HG03196 (cell line): ENCODE results near the gene AP2A1.

ENCODE experiments used
- ATAC-seq: cut with Tn5 transposase; IDR thresholded peaks from one replicate; pipeline ENCODE4 v1.9.1; 2021; ENCODE audit not compliant: unreplicated experiment

The AP2A1 gene

DNA sequence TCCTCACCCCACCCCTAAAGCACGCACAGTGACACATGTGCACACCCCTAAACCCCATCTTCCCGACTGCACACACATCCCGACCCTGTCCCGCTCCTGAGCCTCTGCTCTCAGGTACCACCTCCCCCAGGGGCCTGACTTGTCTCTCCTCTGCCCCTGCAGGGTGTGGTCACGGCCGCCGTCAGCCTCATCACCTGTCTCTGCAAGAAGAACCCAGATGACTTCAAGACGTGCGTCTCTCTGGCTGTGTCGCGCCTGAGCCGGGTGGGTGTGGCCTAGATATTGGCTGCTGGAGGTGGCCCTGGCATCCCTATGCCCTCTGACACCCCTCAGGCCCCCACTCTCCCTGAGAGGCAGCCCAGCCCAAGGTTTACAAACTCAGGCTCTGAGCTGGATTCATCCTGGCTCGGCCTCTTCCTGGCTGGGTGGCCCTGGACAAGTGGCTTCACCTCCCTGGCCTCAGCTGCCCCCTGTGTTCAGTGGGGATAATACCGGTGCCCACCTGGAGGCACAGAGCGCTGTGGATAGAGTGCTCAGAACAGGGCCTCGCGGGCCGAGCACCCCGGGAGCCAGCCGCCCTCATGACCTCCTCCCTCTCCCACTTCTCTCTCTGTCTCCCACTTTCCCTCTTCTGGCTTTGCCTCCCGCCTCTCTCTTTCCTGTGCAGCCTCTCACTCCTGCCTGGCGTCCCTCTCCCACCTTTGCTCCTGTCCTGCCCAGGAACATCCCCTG lies 26.2 kb downstream of the AP2A1 start:
- ATAC-seq = no peak

DNA sequence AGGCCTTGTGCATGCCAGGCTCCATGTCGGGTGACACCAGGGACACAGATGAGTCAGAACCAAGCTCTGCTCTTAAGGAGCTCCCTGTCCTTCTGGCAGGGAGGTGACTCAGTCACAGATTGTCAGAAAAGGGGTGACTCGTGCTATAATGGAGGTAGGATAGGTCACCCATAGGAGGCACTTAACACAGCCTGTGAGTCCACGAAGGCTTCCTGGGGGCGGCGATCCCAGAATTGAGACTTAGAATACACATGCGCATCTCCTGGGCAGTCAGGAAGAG lies 26.7 kb downstream of the AP2A1 start:
- ATAC-seq = no peak

DNA sequence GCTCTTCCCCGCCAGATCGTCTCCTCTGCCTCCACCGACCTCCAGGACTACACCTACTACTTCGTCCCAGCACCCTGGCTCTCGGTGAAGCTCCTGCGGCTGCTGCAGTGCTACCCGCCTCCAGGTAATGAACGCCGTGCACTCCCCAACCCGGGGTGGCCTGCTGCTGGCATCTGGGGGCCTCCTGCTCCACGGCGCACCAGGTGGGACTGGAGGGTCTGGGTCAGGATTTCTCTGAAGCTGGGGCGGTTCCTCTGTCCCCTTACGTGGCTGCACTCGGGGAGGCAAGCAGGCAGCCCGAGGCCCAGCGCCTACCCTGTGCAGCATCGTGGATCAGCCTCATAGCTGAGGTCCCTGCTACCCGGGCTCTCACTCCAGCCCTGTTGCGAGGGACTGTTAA lies 28.8 kb downstream of the AP2A1 start:
- ATAC-seq = no peak

DNA sequence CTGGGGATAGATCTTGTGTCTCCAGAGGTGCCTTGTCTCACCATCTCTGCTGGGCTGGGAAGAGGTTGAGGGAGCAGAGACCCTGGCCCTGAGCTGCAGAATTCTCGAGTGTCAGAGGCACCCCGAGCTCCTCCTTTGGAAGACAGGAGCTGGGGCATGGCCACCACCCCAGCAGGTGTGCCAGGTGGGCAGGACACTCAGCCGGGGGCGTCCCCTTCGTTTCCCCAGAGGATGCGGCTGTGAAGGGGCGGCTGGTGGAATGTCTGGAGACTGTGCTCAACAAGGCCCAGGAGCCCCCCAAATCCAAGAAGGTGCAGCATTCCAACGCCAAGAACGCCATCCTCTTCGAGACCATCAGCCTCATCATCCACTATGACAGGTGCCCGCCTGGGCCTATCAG lies 31.8 kb downstream of the AP2A1 start:
- no peak for ATAC-seq

DNA sequence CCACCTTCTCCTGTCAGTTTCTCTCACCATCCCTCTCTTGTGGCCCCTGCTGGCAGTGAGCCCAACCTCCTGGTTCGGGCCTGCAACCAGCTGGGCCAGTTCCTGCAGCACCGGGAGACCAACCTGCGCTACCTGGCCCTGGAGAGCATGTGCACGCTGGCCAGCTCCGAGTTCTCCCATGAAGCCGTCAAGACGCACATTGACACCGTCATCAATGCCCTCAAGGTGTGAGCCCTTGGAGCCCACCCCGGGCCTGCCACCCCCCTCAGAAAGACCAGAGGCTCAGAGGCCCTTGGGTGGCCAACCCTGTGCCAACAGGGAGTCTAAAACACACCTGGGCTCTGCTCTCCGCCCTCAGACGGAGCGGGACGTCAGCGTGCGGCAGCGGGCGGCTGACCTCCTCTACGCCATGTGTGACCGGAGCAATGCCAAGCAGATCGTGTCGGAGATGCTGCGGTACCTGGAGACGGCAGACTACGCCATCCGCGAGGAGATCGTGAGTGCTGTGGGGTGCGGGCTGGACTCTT lies 32.5 kb downstream of the AP2A1 start:
- ATAC-seq = no peak

DNA sequence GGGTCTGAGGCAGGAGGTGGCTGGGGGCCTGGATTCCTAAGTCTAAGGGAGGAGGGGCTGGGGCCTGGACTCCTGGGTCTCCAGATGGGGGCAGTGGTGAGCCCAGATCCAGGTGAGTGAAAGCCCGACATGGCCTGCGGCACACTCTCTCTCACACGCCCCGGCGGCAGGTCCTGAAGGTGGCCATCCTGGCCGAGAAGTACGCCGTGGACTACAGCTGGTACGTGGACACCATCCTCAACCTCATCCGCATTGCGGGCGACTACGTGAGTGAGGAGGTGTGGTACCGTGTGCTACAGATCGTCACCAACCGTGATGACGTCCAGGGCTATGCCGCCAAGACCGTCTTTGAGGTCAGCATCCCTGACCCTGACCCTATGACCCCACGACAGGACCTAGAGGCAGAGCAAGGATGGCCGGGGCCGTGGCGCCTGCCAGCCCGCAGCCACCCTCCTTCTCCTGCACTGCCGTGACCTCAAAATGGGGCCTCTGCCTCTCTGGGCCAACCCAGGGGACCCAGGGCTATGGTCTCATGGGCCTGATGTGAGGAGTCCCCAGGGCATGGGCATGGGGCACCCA lies 33.1 kb downstream of the AP2A1 start:
- no peak for ATAC-seq

DNA sequence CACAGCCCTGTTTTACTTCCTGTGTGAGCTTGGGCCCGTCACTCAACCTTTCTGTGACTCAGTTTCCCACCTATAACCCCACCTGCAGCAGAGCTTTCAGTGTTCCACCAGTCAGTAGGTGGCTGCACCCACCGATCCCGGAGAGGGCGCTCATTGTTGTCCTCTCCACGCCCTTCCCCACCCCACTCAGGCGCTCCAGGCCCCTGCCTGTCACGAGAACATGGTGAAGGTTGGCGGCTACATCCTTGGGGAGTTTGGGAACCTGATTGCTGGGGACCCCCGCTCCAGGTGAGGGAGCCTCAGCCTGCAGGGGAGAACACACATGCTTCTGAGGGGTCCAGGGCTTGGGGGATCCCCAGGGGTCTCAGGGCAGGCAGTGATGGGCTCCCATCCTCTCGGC lies 34.0 kb downstream of the AP2A1 start:
- ATAC-seq = no peak

DNA sequence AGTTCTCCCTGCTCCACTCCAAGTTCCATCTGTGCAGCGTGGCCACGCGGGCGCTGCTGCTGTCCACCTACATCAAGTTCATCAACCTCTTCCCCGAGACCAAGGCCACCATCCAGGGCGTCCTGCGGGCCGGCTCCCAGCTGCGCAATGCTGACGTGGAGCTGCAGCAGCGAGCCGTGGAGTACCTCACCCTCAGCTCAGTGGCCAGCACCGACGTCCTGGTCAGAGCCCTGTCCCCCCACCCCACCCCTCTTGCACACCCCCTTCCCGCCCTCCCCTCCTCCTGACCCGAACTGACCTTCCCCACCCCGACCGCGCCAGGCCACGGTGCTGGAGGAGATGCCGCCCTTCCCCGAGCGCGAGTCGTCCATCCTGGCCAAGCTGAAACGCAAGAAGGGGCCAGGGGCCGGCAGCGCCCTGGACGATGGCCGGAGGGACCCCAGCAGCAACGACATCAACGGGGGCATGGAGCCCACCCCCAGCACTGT lies 34.6 kb downstream of the AP2A1 start:
- ATAC-seq = no peak

DNA sequence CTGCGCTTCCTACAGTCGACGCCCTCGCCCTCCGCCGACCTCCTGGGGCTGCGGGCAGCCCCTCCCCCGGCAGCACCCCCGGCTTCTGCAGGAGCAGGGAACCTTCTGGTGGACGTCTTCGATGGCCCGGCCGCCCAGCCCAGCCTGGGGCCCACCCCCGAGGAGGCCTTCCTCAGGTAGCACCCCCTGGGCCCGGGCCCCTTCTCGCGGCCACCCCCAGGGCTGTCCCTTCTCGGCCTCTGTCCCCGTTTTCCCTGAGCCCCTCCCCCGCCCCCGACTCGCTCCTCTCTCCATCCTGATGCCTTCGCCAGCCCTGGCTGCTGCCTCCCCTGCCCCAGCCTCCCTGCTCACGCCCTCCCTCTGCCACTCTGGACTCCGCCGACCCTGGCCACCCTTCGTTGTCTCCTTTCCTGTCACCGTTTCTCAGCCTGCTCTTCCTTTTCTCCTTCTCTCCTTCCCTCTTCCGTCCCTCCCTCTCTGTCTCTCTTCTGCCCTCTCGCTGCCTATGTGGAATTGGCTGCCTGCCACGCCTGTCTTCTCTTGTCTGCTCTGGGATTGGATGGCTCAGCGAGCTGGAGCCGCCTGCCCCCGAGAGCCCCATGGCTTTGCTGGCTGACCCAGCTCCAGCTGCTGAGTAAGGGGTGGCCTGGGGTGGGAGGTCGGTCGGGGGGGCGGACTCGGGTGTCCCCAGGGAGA lies 35.3 kb downstream of the AP2A1 start:
- no peak for ATAC-seq

DNA sequence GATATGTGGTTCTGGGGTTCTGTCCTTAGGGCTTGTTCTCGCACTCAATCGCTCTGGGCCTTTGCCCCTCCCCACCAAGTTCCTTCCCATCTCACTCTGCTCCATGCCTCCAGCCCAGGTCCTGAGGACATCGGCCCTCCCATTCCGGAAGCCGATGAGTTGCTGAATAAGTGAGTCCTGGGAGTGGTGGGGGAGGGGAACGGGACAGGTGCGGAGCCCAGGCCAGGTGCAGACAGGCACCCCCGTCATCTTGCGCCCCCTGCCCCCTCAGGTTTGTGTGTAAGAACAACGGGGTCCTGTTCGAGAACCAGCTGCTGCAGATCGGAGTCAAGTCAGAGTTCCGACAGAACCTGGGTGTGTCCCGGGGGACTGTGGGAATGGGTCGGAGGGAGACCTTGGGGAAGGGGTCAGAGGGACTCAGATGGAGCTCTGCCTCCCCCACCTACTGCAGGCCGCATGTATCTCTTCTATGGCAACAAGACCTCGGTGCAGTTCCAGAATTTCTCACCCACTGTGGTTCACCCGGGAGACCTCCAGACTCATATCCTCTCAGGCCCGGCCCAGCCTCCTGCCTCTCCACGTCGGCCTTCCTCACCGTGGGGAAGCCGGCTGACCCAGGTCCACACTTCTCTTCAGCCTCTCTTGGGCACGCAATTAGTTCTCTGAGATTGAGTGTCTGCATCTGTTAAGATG lies 36.2 kb downstream of the AP2A1 start:
- ATAC-seq = no peak

DNA sequence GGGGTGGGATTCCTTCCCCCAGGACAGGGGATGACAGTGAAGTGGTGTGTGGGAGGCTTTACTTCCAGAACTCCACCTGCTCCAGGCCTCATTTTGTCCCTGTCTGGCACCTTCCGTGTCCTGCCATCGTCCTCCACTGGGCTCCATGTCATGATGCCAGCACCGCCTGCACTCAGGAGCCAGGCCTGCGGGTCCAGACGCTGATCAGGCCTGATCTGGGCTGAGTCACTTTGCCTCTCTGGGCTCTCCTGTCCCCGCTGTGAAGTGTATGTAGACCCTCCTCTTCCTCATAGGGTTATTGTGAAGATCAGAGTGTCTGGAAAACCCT lies 36.7 kb downstream of the AP2A1 start:
- ATAC-seq = no peak

DNA sequence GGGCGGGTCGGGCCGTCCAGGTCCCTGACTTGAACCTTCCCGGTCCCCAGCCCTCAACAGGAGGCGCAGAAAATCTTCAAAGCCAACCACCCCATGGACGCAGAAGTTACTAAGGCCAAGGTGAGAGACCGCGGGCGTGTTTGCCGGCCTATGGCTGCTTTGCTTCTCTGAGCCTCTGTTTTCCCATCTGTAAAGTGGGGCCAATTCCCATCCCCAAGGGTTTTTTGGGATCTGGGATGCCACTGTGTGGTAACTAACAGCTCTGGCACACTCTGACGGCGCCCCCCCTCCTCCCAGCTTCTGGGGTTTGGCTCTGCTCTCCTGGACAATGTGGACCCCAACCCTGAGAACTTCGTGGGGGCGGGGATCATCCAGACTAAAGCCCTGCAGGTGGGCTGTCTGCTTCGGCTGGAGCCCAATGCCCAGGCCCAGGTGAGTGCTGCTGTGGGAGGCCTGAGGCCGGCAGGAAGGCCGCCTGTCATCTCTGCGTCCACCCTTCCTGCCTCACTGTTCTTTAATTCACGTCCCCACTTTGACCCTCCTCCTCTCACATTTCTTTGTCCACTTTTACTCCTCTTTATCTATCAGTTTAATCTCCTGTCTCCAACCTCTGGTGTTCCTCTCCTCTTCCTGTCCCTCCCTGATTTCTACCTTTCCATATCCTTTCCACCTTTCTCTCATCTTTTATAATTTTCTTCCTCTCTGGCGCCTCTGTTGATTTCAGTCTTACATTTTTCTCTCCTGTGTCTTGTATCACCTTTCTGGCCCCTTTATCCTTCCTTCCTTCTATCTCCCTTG lies 39.2 kb downstream of the AP2A1 start:
- ATAC-seq = no peak

DNA sequence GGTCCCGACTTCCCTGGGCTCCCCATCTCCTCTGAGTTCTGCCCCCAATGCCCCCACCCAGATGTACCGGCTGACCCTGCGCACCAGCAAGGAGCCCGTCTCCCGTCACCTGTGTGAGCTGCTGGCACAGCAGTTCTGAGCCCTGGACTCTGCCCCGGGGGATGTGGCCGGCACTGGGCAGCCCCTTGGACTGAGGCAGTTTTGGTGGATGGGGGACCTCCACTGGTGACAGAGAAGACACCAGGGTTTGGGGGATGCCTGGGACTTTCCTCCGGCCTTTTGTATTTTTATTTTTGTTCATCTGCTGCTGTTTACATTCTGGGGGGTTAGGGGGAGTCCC lies 39.8 kb downstream of the AP2A1 start:
- ATAC-seq = no peak

DNA sequence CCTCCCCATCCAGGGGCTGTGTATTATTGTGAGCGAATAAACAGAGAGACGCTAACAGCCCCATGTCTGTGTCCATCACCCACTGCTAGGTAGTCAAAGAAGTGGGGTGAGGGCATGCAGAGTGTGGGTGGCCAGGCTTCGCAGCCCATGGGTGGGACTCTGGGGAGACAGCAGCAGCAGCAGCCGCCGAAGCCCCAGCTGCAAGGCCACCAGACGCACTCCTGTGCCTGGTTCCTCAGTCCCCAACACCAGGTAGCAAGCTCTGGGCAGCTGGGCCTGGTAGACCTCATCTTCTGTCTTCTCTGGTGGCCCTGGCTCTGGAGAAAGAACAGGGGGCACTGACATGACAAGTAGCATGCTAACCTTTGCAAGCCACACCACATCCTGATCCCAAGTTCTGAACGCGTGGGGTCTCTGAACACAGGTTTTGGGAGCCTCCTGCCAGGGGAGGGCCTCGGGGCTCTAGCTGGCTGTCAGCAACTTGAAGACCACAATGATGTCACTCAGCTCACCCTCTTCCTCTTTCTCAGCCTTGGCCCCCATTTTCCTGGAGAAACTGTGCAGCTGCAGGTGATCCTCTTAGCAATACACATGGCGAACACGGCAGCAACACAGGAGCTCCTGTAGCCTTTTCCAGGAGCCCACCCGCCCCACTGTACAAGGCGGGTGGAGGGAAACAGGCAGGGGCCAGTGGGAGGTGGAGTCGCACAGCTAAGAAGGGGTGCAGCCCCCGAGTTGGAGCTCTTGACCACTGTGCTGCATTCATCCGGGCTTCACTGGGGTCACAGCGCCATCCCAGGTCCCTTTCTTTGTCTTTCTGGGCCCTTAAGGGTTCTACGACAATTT lies 40.5 kb downstream of the AP2A1 start:
- no peak for ATAC-seq

DNA sequence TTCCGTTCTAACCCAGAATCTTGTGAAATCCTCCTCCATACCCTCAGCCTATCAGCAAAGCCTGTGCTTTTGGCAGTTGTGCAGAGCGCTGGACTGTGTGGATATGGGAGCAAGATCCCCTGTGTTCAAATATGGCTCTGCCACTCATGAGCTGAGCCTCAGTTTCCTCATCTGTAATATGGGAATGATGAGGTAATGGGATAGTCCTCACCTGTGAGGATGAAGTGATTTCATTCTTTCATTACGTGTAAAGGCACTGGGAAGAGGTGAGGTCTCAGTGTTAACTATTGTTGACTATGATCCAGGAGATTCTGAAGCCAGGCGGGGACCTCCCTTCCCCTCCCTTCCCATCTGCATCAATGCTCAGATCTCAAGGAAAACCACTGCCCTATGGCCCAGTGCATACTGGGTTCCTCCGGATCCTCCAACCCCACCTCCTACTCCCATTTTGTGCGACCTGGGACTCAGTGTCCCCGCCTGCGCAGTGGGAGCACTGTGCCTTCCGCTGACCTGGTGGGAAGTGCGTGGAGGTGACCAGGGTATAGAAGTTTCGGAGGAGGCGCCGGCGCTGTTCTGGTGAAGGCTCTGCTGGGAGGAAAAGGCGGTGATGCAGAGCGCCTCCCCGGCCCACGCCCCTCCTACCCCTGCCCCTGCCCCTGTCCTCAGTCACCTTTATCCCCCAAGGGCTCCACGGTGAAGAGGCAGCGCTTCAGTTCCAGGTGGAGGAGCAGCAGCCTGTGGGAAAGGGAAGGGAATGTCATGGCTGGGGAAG lies 41.3 kb downstream of the AP2A1 start:
- no peak for ATAC-seq

DNA sequence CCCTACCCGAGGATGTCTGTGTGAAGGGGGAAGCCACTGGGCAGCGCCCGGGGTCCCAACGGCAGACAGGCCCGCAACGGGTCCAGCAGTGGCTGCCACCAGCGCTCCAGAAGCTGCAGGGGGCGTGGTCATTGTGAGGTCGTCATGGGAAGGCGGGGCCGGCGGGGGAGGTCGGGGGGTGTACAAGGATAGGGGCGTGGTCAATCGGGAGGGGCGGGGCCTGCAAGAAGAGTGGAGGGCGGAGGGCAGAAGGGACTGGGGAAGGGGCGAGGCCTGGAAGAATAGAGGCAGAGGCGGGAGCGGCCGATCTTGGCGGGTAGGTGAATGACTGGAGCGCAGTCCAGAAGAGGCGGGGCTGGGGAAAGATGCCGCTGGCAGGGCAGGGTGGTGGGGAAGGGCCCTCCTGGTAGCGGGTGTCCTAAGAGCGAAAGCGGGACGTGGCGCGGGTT lies 41.9 kb downstream of the AP2A1 start:
- ATAC-seq = no peak

DNA sequence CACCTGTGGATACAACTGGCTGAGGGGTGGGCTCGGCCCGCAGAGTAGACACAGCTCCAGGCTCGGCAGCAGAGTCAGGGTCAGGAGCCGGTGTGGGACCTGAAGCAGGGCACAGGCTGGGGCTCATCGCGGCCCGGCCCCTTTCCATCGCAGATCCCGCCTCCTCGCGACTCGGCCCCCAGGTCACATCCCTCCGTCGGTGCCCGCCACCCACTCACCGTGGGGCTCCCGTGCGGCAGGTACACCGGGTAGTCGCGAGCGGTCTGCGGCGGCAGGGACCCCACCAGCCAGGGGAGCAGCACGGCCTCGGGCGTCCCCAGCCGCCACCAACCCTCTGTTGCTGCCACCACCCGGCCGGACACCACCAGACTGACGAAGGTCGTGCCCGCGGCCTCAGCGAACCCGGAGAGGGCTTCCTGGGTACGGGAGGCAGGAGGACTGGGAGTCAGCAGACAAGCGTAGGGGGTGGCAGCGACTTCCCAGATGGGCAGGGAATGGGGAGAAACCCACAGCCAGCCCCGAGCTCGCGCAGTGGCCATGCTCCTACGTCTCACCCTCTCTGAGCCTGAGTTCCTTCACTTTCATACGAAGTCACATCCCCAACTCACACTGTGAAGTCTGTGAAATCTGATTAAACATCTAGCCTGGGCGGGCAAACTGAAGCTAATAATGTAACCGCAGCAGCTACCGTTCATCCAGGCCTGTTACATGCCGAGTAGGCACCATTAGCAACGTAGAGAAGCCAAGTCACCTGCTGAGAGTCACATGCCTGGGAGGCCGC lies 42.5 kb downstream of the AP2A1 start:
- no peak for ATAC-seq

DNA sequence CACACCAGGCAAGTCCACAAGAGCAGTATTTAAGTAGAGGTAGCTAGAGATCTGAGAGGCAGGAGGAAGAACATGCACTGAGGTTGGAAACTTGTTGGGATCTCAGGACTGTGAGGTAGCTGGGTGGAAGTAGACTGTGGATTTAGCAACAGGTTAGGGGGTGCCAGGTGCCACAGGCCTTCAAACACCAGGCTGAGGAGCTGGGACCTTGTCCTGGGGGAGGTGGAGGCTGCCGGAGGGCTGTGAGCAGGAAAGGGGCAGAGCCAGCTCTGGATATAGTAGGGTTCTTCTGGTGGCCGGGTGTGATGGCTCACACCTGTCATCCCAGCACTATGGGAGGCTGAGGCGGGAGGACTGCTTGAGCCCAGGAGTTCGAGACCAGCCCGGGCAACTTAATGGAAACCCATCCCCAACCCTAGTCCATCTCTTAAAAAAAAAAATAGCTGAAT lies 43.2 kb downstream of the AP2A1 start:
- no peak for ATAC-seq

DNA sequence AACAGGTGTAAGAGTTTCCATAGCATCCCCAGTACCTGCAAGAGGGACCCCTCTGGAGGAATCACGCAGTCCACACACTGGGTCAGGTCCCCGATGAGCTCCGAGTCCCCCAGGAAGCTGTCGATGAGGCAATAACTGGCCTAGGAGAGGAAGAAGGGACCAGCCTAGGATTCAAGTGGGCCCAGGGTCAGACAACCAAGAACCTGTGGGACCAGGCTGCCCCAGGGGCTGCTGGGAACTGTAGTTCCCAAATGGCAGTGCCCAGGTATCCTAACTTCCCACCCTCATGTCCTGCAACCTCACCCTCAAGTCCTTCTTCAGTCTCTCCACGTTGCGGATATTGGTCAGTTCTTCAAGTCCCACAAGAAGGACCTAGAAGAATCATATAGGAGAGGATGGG lies 44.5 kb downstream of the AP2A1 start:
- no peak for ATAC-seq
